Smooth muscle cell (in vitro differentiated cells): Measurements from ENCODE around the gene TNK1. TPM values are rescaled to one million over a fixed set of nuclear protein-coding genes. Genes with fewer than 3 reads are reported as not detected.

Experiments used
- DNase-seq: peaks from one replicate; lab custom pipeline; 2025; ENCODE audit not compliant: unreplicated experiment; lab: John Stamatoyannopoulos, UW
- H2AFZ ChIP-seq: fragments of 200-600 bp; sonication (generic); 2 replicates; pipeline ENCODE4 v1.6.0; 2016; ENCODE audit warnings: antibody characterized with exemption, low read depth, mild to moderate bottlenecking
- H3F3A ChIP-seq: fragments of 200-600 bp; sonication (generic); 2 replicates; pipeline ENCODE4 v1.6.0; 2017; ENCODE audit warnings: antibody characterized with exemption, low read depth
- H3K27ac ChIP-seq: fragments of 200-600 bp; sonication (generic); 2 replicates; pipeline ENCODE4 v1.5.1; 2016; ENCODE audit warnings: low read depth, mild to moderate bottlenecking
- H3K27me3 ChIP-seq: fragments of 200-600 bp; sonication (generic); 2 replicates; pipeline ENCODE4 v1.6.1; 2016; ENCODE audit warnings: low read depth, mild to moderate bottlenecking
- H3K36me3 ChIP-seq: fragments of 200-600 bp; sonication (generic); 2 replicates; pipeline ENCODE4 v1.5.1; 2016; ENCODE audit warnings: low read depth
- H3K4me1 ChIP-seq: fragments of 200-600 bp; sonication (generic); 2 replicates; pipeline ENCODE4 v1.5.1; 2016; ENCODE audit warnings: low read depth
- H3K4me2 ChIP-seq: fragments of 200-600 bp; sonication (generic); 2 replicates; pipeline ENCODE4 v1.6.0; 2016; ENCODE audit warnings: mild to moderate bottlenecking
- H3K4me3 ChIP-seq: fragments of 200-600 bp; sonication (generic); 2 replicates; pipeline ENCODE4 v1.5.1; 2016; ENCODE audit warnings: mild to moderate bottlenecking
- H3K79me2 ChIP-seq: fragments of 200-600 bp; sonication (generic); 2 replicates; pipeline ENCODE4 v1.6.0; 2016; ENCODE audit warnings: low read depth, mild to moderate bottlenecking
- H3K9ac ChIP-seq: fragments of 200-600 bp; sonication (generic); 2 replicates; pipeline ENCODE4 v1.6.0; 2016; ENCODE audit warnings: low read depth
- H3K9me3 ChIP-seq: fragments of 200-600 bp; sonication (generic); replicated peaks from 2 replicates; pipeline ENCODE4 v1.5.1; 2016; ENCODE audit warnings: low read depth
- H4K20me1 ChIP-seq: fragments of 200-600 bp; sonication (generic); 2 replicates; pipeline ENCODE4 v1.6.0; 2016; ENCODE audit warnings: low read depth
- CTCF ChIP-seq: fragments of 200-600 bp; sonication (generic); IDR thresholded peaks from 2 replicates; pipeline ENCODE4 v1.5.1; 2017; ENCODE audit warnings: borderline replicate concordance, mild to moderate bottlenecking, antibody characterized with exemption; ENCODE audit not compliant: insufficient read depth, poor library complexity, severe bottlenecking
- WGBS: methylation state at CpG from one replicate; pipeline ENCODE4 v1.1.7; 2016; ENCODE audit warnings: low lambda C conversion rate; 5-methylcytosine and 5-hydroxymethylcytosine counted together
- polyA plus RNA-seq: library from polyadenylated mRNA; unstranded; fragments of >200 nt; fragmentation: Nextera tagmentation; extraction: Ambion mirVana; gene quantifications from 2 replicates; pipeline ENCODE4 v1.2.1, GENCODE V29; 2016
- total RNA-seq: library from RNA; depleted of rRNA; stranded (reverse); fragments of >200 nt; gene quantifications from 2 replicates; pipeline ENCODE4 v1.2.3, GENCODE V29; 2014

The TNK1 gene
- total and polyA plus RNA-seq, 2 experiments from 2014 or later: 3.6 to 6.3 TPM

GRCh38 chr17:7415784-7416183 is 34.9 kb downstream of the TNK1 start:
- 95% methylated on average over 23 of the region's 23 CpGs for WGBS

GRCh38 chr17:7416323-7416722 is 35.4 kb downstream of the TNK1 start:
- Histone ChIP-seq H2AFZ (no peak overlapping the region), H3K9ac (no peak overlapping the region), H3K27ac (no peak overlapping the region), H3K9me3 (no peaks in the 10 kb centered on the region), H3K4me3 (no peak overlapping the region), H3K4me1 (no peaks in the 10 kb centered on the region), H3F3A (no peaks in the 10 kb centered on the region), H3K79me2 (no peaks in the 10 kb centered on the region), H4K20me1 (peaks cover 5% of the 10 kb centered on the region), H3K36me3 (no peaks in the 10 kb centered on the region), H3K4me2 (no peak overlapping the region), H3K27me3 (no peaks in the 10 kb centered on the region)
- WGBS: 95% methylated on average over 6 of the region's 6 CpGs
- no peak for TF ChIP-seq CTCF
- no peak for DNase-seq

More at GRCh38 chr17:7415784-7416183, 34.9 kb downstream of the TNK1 start:
- no peak for DNase-seq
- Histone ChIP-seq H3K4me1 (no peaks in the 10 kb centered on the region), H3K9ac (no peak overlapping the region), H3F3A (no peaks in the 10 kb centered on the region), H3K36me3 (no peaks in the 10 kb centered on the region), H3K9me3 (no peaks in the 10 kb centered on the region), H3K4me3 (no peak overlapping the region), H3K27ac (no peak overlapping the region), H2AFZ (no peak overlapping the region), H3K79me2 (no peaks in the 10 kb centered on the region), H3K27me3 (no peaks in the 10 kb centered on the region), H4K20me1 (peaks cover 6% of the 10 kb centered on the region), H3K4me2 (no peak overlapping the region)
- no peak for TF ChIP-seq CTCF

DNA sequence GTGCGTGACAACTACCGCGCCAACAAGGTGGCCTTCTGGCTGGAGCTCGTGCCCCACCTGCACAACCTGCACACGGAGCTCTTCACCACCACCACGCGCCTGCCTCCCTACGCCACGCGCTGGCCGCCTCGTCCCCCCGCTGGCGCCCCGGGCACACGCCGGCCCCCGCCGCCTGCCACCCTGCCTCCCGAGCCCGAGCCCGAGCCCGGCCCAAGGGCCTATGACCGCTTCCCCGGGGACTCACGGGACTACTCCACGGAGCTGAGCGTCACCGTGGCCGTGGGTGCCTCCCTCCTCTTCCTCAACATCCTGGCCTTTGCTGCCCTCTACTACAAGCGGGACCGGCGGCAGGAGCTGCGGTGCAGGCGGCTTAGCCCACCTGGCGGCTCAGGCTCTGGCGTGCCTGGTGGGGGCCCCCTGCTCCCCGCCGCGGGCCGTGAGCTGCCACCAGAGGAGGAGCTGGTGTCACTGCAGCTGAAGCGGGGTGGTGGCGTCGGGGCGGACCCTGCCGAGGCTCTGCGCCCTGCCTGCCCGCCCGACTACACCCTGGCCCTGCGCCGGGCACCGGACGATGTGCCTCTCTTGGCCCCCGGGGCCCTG is 36.3 kb downstream of the TNK1 start:
- H3K4me1 ChIP-seq: no peaks in the 10 kb centered on the region

More for the DNA sequence above, 36.3 kb downstream of the TNK1 start:
- H3K9me3 ChIP-seq: no peaks in the 10 kb centered on the region
- no peaks in the 10 kb centered on the region for H3K27me3 ChIP-seq
- no peak for TF ChIP-seq CTCF
- H3F3A ChIP-seq: no peaks in the 10 kb centered on the region
- WGBS: 97% methylated on average over 40 of the region's 54 CpGs
- H2AFZ ChIP-seq: no peak overlapping the region
- peaks cover 5% of the 10 kb centered on the region for H4K20me1 ChIP-seq
- H3K9ac ChIP-seq: no peak overlapping the region
- no peaks in the 10 kb centered on the region for H3K79me2 ChIP-seq
- no peak overlapping the region for H3K4me3 ChIP-seq
- no peak overlapping the region for H3K27ac ChIP-seq
- DNase-seq: no peak
- no peaks in the 10 kb centered on the region for H3K36me3 ChIP-seq
- H3K4me2 ChIP-seq: no peak overlapping the region
